ENCODE results near the gene PRPF19. TPM values are rescaled to one million over a fixed set of nuclear protein-coding genes. Genes with fewer than 3 reads are reported as not detected.
A peak's percentile ranks its signal among the peaks of the same experiment; 100 is the strongest.

The PRPF19 gene
- total RNA-seq, 8 experiments from 2014 or later: 58.6 to 136 (median 91.2) TPM

GRCh38 chr11:60844045-60844869, 62.1 kb downstream of the PRPF19 start:
- Histone ChIP-seq H3K4me3 (peak overlapping the region; percentile 66 to 82 (median 80)), H3K27ac (no peak overlapping the region), H3K4me1 (replicated peaks in 1 of 2) (peaks cover 27 to 29% of the 10 kb centered on the region in 2 donors)
- ATAC-seq (replicated peaks in 6 of 8): peak in 4 of 8 experiments; percentile 2 to 57 (median 20)
- in situ Hi-C loops (cut with MboI; ENCODE audit: low pct_unique_long_range_greater_than_20kb in 2 of 9, low sequenced_read_pairs in 9 of 9, unreplicated experiment in 9 of 9): loop anchor here in 4 of 9 experiments (25.0 kb wide), 2 partner anchors 318 to 343 kb away; partner anchors contain the start of gene VPS37C (in 1 of the 4)
- WGBS, 10 experiments: 20 to 100% (median 70%) methylated on average over 1 to 7 of the region's 10 CpGs; no CpG with 5 or more reads in 2 of the 10 experiments

DNA sequence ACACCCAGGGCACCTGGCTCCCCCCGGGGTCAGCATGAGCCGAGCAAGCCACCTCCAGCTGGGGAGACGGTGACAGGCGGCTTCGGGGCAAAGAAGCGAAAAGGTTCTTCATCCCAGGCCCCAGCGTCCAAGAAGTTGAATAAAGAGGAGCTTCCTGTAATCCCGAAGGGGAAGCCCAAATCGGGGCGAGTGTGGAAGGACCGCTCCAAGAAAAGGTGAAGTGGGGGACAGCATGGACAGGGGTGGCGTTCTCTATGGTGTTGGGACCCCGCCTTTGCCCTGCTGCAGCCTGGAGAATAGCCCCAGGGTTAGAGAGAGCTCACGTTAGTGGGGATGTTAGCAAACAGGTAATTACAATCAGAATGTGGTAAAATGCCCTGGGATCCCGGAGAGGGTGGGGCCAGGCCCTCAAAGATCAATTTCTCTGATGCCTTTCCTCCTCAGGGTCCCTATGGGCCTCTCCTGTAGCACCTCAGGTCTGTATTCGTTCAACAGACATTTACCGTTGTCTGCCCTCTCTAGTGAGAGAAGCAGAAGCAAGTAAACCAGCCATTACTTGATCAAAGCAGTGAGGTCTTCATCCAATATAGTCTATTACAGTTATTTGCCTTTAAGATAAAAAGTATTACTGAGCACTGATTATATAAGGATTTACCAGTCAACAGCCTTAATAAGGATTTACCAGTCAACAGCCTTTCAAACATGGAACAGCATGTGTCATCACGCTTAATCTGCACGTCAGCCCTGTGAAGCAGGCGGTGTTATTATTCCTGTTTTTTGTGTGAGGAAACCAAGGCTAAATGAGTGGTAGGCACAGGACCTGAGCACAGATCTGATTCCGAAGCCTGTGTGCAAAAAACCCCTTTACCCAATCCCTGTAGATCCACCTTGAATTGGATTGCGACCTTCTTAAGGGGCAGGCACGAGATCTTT, 63.5 kb downstream of the PRPF19 start:
- ATAC-seq (replicated peaks in 6 of 8): no peak
- 0 to 54% (median 17%) methylated on average over 2 to 15 of the region's 23 CpGs for WGBS, 10 experiments
- in situ Hi-C loops (cut with MboI; ENCODE audit: low pct_unique_long_range_greater_than_20kb in 2 of 9, low sequenced_read_pairs in 9 of 9, unreplicated experiment in 9 of 9): loop anchor here in 4 of 9 experiments (25.0 kb wide), 2 partner anchors 319 to 344 kb away; partner anchors contain the start of gene VPS37C (in 1 of the 4)
- Histone ChIP-seq H3K4me1 (replicated peaks in 1 of 2) (peaks cover 27 to 29% of the 10 kb centered on the region in 2 donors), H3K27ac (no peak overlapping the region), H3K4me3 (peak overlapping the region; percentile 66 to 82 (median 80))

- ATAC-seq (replicated peaks in 6 of 8): peak; percentile 75 to 96 (median 92)
- in situ Hi-C loops (cut with MboI; ENCODE audit: low pct_unique_long_range_greater_than_20kb in 2 of 9, low sequenced_read_pairs in 9 of 9, unreplicated experiment in 9 of 9): loop anchor here in 4 of 9 experiments (25.0 kb wide), 2 partner anchors 320 to 345 kb away; partner anchors contain the start of gene VPS37C (in 1 of the 4)
- peak within 1 kb of the TSS; percentile 66 to 82 (median 80) for H3K4me3 ChIP-seq
- 0 to 2% (median 0%) methylated on average over 1 to 20 of the region's 57 CpGs; no CpG with 5 or more reads in 3 of the 10 experiments for WGBS, 10 experiments
- H3K27ac ChIP-seq: peak within 1 kb of the TSS; percentile 31 to 45
- H3K4me1 ChIP-seq (replicated peaks in 1 of 2): peaks cover 27 to 29% of the 10 kb centered on the region in 2 donors
Measured at GRCh38 chr11:60841797-60842667, 64.4 kb downstream of the PRPF19 start, which contains the start of gene CCDC86. CCDC86 (plus strand) TSS chr11:60842113; CDS start chr11:60842125, 12 bp downstream.

Other genes with a start within 250 kb of the PRPF19 start
- 1 to 10 TPM in 1 of 8 experiments, under 1 TPM in 1, not detected in 6; 0.43 to 5.1 TPM for gene MS4A8, start 207.0 kb downstream of the PRPF19 start, total RNA-seq
- under 1 TPM in 1 of 8 experiments, not detected in 7; 0.19 TPM for gene MS4A18, start 181.9 kb downstream of the PRPF19 start, total RNA-seq
- under 1 TPM in 3 of 8 experiments, not detected in 5; 0.13 to 0.33 (median 0.28) TPM for gene MS4A15, start 149.7 kb downstream of the PRPF19 start, total RNA-seq
- under 1 TPM in 4 of 8 experiments, not detected in 4; 0.08 to 0.33 (median 0.10) TPM for gene MS4A10, start 121.3 kb downstream of the PRPF19 start, total RNA-seq
- gene CCDC86, start 64.5 kb downstream of the PRPF19 start, total RNA-seq: 10 to 100 TPM in 5 of 8 experiments, 1 to 10 TPM in 3; 4.8 to 55.6 (median 15.0) TPM
- 1 to 10 TPM in 1 of 8 experiments, under 1 TPM in 7; 0.27 to 4.6 (median 0.42) TPM for gene PTGDR2, start 50.6 kb downstream of the PRPF19 start, total RNA-seq
- gene ZP1, start 39.0 kb downstream of the PRPF19 start, total RNA-seq: under 1 TPM in 4 of 8 experiments, not detected in 4; 0.56 to 0.95 (median 0.65) TPM
- 10 to 100 TPM in 5 of 8 experiments, 1 to 10 TPM in 3; 5.1 to 72.7 (median 28.6) TPM for gene TMEM109, start 7.6 kb upstream of the PRPF19 start, total RNA-seq
- 100 to 1,000 TPM in 3 of 8 experiments, 10 to 100 TPM in 5; 16.4 to 180 (median 81.4) TPM for gene TMEM132A, start 17.9 kb upstream of the PRPF19 start, total RNA-seq
- 10 to 100 TPM in 1 of 8 experiments, 1 to 10 TPM in 5, under 1 TPM in 2; 0.73 to 24.5 (median 5.8) TPM for gene SLC15A3, start 45.6 kb upstream of the PRPF19 start, total RNA-seq
- 1 to 10 TPM in 3 of 8 experiments, under 1 TPM in 4, not detected in 1; 0.14 to 1.7 (median 0.63) TPM for gene CD6, start 65.1 kb upstream of the PRPF19 start, total RNA-seq
- gene CD5, start 195.9 kb upstream of the PRPF19 start, total RNA-seq: 1 to 10 TPM in 1 of 8 experiments, under 1 TPM in 6, not detected in 1; 0.05 to 1.1 (median 0.13) TPM